OCI-LY1 (cell line): Measurements from ENCODE around the gene AKT1S1.
A peak's percentile ranks its signal among the peaks of the same experiment; 100 is the strongest.

Experiments
- H2AFZ ChIP-seq: fragments of 200-600 bp; sonication (generic), shearing (Covaris generic); 2 replicates; pipeline ENCODE4 v1.6.0; 2014; ENCODE audit warnings: antibody characterized with exemption, mild to moderate bottlenecking, low read length
- H3F3A ChIP-seq: fragments of 200-600 bp; sonication (generic), shearing (Covaris generic); 2 replicates; pipeline ENCODE4 v1.6.0; 2014; ENCODE audit warnings: mild to moderate bottlenecking, antibody characterized with exemption, low read length, moderate library complexity; ENCODE audit not compliant: insufficient read depth
- H3K27ac ChIP-seq: fragments of 200-600 bp; sonication (generic); 2 replicates; pipeline ENCODE4 v1.5.1; 2014; ENCODE audit warnings: low read length, mixed run types, mild to moderate bottlenecking, low read depth; ENCODE audit not compliant: poor library complexity, severe bottlenecking
- H3K27me3 ChIP-seq: fragments of 200-600 bp; sonication (generic); 2 replicates; pipeline ENCODE4 v1.6.0; 2014; ENCODE audit warnings: antibody characterized with exemption, mild to moderate bottlenecking, low read length, moderate library complexity; ENCODE audit not compliant: insufficient read depth
- H3K36me3 ChIP-seq: fragments of 200-600 bp; sonication (generic); 2 replicates; pipeline ENCODE4 v1.6.1; 2014; ENCODE audit warnings: mild to moderate bottlenecking, antibody characterized with exemption, low read length, moderate library complexity, mixed read lengths; ENCODE audit not compliant: insufficient read depth
- H3K4me1 ChIP-seq: fragments of 200-600 bp; sonication (generic); 2 replicates; pipeline ENCODE4 v1.5.1; 2014; ENCODE audit warnings: mild to moderate bottlenecking, low read length, moderate library complexity; ENCODE audit not compliant: insufficient read depth, severe bottlenecking
- H3K4me2 ChIP-seq: fragments of 200-600 bp; sonication (generic), shearing (Covaris generic); 2 replicates; pipeline ENCODE4 v1.6.1; 2014; ENCODE audit warnings: low read length
- H3K4me3 ChIP-seq: fragments of 200-600 bp; sonication (generic); 2 replicates; pipeline ENCODE4 v1.5.1; 2014; ENCODE audit warnings: low read length, low read depth, mild to moderate bottlenecking, mixed read lengths; ENCODE audit not compliant: poor library complexity, severe bottlenecking
- H3K79me2 ChIP-seq: fragments of 200-600 bp; shearing (Covaris generic); 2 replicates; pipeline ENCODE4 v1.6.1; 2016; ENCODE audit warnings: mixed run types, low read length, mixed read lengths; ENCODE audit not compliant: insufficient read depth
- H3K9ac ChIP-seq: fragments of 200-600 bp; sonication (generic), shearing (Covaris generic); 2 replicates; pipeline ENCODE4 v1.6.1; 2014; ENCODE audit warnings: mild to moderate bottlenecking, low read length, mixed read lengths
- H3K9me2 ChIP-seq: fragments of 200-600 bp; sonication (generic), shearing (Covaris generic); 2 replicates; pipeline ENCODE4 v1.6.1; 2014; ENCODE audit warnings: low read depth, mild to moderate bottlenecking, low read length, mixed read lengths
- H3K9me3 ChIP-seq: fragments of 200-600 bp; shearing (Covaris generic); 2 replicates; pipeline ENCODE4 v1.6.1; 2014; ENCODE audit warnings: low read length, mixed read lengths
- H4K20me1 ChIP-seq: fragments of 200-600 bp; sonication (generic), shearing (Covaris generic); 2 replicates; pipeline ENCODE4 v1.6.0; 2016; ENCODE audit warnings: mild to moderate bottlenecking, low read length; ENCODE audit not compliant: insufficient read depth
- EZH2 ChIP-seq: fragments of 200-600 bp; sonication (generic), shearing (Covaris generic); IDR thresholded peaks from 2 replicates; pipeline ENCODE4 v1.8.0; 2017; ENCODE audit warnings: borderline replicate concordance, mixed run types, mild to moderate bottlenecking, antibody characterized with exemption, low read length, moderate library complexity, mixed read lengths
- TF ChIP-seq, protein P1 (sequence below): fragments of 200-600 bp; sonication (generic), shearing (Covaris generic); IDR thresholded peaks from 2 replicates; pipeline ENCODE4 v1.5.1; 2017; ENCODE audit warnings: mild to moderate bottlenecking, antibody characterized with exemption, low read length, moderate library complexity, mixed read lengths

AKT1S1 gene

DNA sequence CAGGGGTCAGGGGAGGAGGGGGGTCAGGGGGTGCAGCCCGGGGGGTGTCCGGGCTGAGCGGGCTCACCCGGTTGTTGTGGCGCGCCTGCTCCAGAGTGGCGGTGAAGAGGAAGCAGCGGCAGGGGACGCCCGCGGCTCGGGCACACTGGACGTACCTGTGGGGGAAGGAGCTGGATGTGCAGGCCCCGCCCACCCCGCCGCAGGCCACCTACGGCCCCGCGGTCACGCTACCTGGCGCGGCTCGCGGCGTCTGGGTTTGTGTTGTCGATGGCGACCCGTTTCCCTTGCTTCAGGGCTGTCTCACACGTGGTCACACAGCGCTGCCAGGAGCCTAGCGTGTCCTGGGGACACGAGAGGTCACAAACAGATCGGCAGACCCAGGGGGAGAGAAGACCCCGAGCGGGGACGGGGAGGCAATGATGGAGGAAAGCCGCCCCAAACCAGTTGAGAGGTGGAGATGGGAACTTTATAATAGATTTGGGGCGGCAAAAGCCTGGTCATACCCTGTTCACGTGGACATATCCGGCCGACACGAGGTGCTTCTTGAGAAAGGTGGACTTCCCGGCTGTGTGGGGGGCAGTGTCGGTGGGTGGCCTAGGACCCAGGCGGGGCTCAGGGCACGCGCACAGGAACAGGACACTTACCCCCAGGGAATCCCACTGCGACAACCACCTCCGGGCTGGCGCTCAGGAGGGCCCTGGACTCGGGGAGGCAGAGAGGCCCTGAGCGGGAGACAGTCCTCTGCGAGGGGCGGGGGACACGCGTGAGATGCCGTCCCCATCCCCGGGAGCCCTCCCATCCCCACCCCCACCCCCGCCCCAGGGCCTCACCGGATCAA is 15.4 kb downstream of the AKT1S1 start:
- H3K4me1 ChIP-seq = peaks cover 42% of the 10 kb centered on the region
- no peaks in the 10 kb centered on the region for H3K9me3 ChIP-seq
- H2AFZ ChIP-seq = no peak overlapping the region
- H3K9ac ChIP-seq = no peak overlapping the region
- no peak overlapping the region for H3K4me3 ChIP-seq
- no peaks in the 10 kb centered on the region for H4K20me1 ChIP-seq
- H3K36me3 ChIP-seq = peaks cover 77% of the 10 kb centered on the region
- H3F3A ChIP-seq = no peaks in the 10 kb centered on the region
- H3K4me2 ChIP-seq = no peak overlapping the region; the same call in 1 of the 2 replicates
- no peak for TF ChIP-seq EZH2
- TF ChIP-seq, protein P1, sequence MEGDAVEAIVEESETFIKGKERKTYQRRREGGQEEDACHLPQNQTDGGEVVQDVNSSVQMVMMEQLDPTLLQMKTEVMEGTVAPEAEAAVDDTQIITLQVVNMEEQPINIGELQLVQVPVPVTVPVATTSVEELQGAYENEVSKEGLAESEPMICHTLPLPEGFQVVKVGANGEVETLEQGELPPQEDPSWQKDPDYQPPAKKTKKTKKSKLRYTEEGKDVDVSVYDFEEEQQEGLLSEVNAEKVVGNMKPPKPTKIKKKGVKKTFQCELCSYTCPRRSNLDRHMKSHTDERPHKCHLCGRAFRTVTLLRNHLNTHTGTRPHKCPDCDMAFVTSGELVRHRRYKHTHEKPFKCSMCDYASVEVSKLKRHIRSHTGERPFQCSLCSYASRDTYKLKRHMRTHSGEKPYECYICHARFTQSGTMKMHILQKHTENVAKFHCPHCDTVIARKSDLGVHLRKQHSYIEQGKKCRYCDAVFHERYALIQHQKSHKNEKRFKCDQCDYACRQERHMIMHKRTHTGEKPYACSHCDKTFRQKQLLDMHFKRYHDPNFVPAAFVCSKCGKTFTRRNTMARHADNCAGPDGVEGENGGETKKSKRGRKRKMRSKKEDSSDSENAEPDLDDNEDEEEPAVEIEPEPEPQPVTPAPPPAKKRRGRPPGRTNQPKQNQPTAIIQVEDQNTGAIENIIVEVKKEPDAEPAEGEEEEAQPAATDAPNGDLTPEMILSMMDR = no peak
- H3K79me2 ChIP-seq = peaks cover 8% of the 10 kb centered on the region; the same call in 1 of the 2 replicates
- peak overlapping the region; percentile 43 for H3K27ac ChIP-seq
- H3K27me3 ChIP-seq = no peaks in the 10 kb centered on the region
- H3K9me2 ChIP-seq = no peaks in the 10 kb centered on the region

DNA sequence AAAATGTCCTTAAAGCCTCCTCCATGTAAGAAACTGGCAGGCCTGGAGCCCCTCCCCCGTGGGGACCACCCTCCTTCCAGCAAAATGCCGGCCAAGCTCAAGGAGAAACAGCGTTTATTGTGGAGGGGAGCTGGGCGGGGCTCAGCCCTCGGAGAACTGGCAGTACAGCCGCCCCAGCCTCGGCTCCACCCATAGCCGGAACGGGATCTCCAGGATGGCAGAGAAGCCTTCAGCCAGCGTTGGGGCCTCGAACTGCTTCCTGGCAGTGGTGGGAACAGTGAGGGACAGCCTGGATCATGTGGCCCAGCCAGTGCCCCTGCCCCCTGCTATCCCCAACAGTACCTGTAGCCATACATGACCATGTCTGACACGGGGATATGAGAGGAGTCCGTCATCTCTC is 16.0 kb downstream of the AKT1S1 start:
- H3K36me3 ChIP-seq = peaks cover 83% of the 10 kb centered on the region
- H3K4me1 ChIP-seq = peaks cover 36% of the 10 kb centered on the region
- no peak overlapping the region for H2AFZ ChIP-seq
- no peak overlapping the region for H3K4me2 ChIP-seq
- H3K9me2 ChIP-seq = no peaks in the 10 kb centered on the region
- no peaks in the 10 kb centered on the region for H3K9me3 ChIP-seq
- H3K27ac ChIP-seq = peak overlapping the region; percentile 20
- peaks cover 2% of the 10 kb centered on the region; the same call in 1 of the 2 replicates for H3K79me2 ChIP-seq
- H4K20me1 ChIP-seq = no peaks in the 10 kb centered on the region
- H3K27me3 ChIP-seq = no peaks in the 10 kb centered on the region
- no peaks in the 10 kb centered on the region for H3F3A ChIP-seq
- TF ChIP-seq, protein P1 = no peak
- no peak for TF ChIP-seq EZH2
- no peak overlapping the region for H3K9ac ChIP-seq
- H3K4me3 ChIP-seq = no peak overlapping the region

DNA sequence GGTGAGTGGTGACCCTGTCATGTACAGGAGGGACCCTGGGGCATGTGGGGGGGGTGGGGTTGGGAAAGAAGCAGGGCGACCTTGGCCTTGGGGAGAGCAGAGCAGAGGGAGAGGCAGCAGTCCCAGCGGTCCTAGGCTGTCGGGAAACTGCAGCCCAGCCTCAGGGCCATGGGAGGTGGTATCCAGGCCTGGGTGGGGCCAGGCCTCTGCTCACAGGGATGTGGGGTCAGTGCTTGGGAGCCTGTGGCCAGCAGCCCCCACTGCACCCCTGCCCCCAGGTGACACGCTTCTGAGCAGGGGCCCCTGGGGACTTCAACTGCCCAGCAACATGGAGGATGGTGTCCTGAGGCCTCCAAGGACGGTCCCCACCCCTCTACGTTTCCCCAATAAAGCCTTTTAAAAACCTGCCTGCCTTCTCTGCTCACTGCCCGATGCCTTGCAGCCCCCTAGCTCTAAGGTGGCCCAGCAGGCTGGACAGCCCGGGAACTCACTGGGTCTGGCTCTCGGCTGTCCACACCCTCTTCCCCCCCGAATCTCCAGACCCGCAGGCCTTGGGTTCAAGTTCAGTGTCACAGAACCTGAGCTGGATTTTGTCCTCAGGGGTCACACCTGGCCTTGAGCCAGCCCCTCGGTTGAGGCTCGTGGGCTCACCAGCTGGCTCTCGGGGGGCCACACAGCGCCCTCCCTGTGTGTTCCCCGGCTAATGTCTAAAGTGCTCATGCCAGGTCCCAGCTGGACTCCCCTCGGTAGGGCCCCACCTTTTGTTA is 16.6 kb downstream of the AKT1S1 start:
- H3K27ac ChIP-seq = peak overlapping the region; percentile 20
- H3K4me3 ChIP-seq = no peak overlapping the region
- no peaks in the 10 kb centered on the region for H3K79me2 ChIP-seq
- no peaks in the 10 kb centered on the region for H3K27me3 ChIP-seq
- TF ChIP-seq, protein P1 = no peak
- TF ChIP-seq EZH2 = no peak
- H3F3A ChIP-seq = no peaks in the 10 kb centered on the region
- H3K4me1 ChIP-seq = peaks cover 31% of the 10 kb centered on the region
- no peaks in the 10 kb centered on the region for H3K9me2 ChIP-seq
- H4K20me1 ChIP-seq = no peaks in the 10 kb centered on the region
- peaks cover 89% of the 10 kb centered on the region for H3K36me3 ChIP-seq
- H3K4me2 ChIP-seq = no peak overlapping the region
- no peak overlapping the region for H3K9ac ChIP-seq
- H3K9me3 ChIP-seq = no peaks in the 10 kb centered on the region
- H2AFZ ChIP-seq = no peak overlapping the region
